ENCODE results near the gene FOXN3. TPM values are rescaled to one million over a fixed set of nuclear protein-coding genes. Genes with fewer than 3 reads are reported as not detected.

FOXN3 gene
- polyA plus RNA-seq, 1 of the 3 experiments (the other 2 are of a cell fraction) = 9.8 TPM

DNA sequence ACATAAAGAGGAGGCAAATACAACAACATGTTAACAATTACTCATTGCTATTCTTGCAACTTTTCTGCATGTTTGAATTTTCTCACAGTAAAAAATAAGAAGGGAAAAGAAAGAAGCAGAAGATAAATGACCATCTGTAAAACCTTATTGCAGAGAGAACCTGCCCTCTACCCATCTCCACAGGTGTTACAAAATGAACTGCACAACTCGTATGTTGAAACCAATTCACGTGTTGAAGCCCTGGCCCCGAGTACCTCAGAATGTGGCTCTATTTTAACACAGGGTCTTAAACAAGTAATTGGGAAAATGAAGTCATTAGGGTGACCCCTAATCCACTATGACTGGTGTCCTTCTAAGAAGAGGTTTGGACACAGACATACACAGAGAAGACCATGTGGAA lies 39.5 kb downstream of the FOXN3 start:
- no peak overlapping the region for H3K4me3 ChIP-seq (ENCODE audit: low read depth in 2 of 2, low read length in 1 of 2)
- H4K20me1 ChIP-seq (ENCODE audit: insufficient read depth) = no peaks in the 10 kb centered on the region
- H3K79me2 ChIP-seq (ENCODE audit: insufficient read depth) = peaks cover 15% of the 10 kb centered on the region
- no peaks in the 10 kb centered on the region for H3K27me3 ChIP-seq (ENCODE audit: insufficient read depth)
- H3K9ac ChIP-seq = no peak overlapping the region
- no peak overlapping the region for H3K27ac ChIP-seq (ENCODE audit: low read depth in 2 of 2, low read length in 1 of 2)
- peaks cover 0 to 5% of the 10 kb centered on the region in 2 experiments; a peak in 1 of 4 replicates for H3K4me1 ChIP-seq (ENCODE audit: control insufficient read depth in 1 of 2, insufficient read depth in 2 of 2, low read depth in 1 of 2, low read length in 1 of 2)
- DNase-seq = no peak
- H3K9me2 ChIP-seq = no peaks in the 10 kb centered on the region
- H3F3A ChIP-seq (replicated peaks; ENCODE audit: insufficient read depth) = no peaks in the 10 kb centered on the region
- H3K36me3 ChIP-seq (replicated peaks in 1 of 2; ENCODE audit: control insufficient read depth in 1 of 2, insufficient read depth in 2 of 2, low read length in 1 of 2) = peaks cover 0 to 4% of the 10 kb centered on the region in 2 experiments
- no peaks in the 10 kb centered on the region for H3K9me3 ChIP-seq
- H2AFZ ChIP-seq (ENCODE audit: low read depth) = no peak overlapping the region
- TF ChIP-seq, protein P1, sequence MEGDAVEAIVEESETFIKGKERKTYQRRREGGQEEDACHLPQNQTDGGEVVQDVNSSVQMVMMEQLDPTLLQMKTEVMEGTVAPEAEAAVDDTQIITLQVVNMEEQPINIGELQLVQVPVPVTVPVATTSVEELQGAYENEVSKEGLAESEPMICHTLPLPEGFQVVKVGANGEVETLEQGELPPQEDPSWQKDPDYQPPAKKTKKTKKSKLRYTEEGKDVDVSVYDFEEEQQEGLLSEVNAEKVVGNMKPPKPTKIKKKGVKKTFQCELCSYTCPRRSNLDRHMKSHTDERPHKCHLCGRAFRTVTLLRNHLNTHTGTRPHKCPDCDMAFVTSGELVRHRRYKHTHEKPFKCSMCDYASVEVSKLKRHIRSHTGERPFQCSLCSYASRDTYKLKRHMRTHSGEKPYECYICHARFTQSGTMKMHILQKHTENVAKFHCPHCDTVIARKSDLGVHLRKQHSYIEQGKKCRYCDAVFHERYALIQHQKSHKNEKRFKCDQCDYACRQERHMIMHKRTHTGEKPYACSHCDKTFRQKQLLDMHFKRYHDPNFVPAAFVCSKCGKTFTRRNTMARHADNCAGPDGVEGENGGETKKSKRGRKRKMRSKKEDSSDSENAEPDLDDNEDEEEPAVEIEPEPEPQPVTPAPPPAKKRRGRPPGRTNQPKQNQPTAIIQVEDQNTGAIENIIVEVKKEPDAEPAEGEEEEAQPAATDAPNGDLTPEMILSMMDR (IDR thresholded peaks at IDR 0.05) = no peak
- TF ChIP-seq, protein P2, sequence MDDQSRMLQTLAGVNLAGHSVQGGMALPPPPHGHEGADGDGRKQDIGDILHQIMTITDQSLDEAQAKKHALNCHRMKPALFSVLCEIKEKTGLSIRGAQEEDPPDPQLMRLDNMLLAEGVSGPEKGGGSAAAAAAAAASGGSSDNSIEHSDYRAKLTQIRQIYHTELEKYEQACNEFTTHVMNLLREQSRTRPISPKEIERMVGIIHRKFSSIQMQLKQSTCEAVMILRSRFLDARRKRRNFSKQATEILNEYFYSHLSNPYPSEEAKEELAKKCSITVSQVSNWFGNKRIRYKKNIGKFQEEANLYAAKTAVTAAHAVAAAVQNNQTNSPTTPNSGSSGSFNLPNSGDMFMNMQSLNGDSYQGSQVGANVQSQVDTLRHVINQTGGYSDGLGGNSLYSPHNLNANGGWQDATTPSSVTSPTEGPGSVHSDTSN (IDR thresholded peaks at IDR 0.05) = no peak
- TF ChIP-seq, protein P3, sequence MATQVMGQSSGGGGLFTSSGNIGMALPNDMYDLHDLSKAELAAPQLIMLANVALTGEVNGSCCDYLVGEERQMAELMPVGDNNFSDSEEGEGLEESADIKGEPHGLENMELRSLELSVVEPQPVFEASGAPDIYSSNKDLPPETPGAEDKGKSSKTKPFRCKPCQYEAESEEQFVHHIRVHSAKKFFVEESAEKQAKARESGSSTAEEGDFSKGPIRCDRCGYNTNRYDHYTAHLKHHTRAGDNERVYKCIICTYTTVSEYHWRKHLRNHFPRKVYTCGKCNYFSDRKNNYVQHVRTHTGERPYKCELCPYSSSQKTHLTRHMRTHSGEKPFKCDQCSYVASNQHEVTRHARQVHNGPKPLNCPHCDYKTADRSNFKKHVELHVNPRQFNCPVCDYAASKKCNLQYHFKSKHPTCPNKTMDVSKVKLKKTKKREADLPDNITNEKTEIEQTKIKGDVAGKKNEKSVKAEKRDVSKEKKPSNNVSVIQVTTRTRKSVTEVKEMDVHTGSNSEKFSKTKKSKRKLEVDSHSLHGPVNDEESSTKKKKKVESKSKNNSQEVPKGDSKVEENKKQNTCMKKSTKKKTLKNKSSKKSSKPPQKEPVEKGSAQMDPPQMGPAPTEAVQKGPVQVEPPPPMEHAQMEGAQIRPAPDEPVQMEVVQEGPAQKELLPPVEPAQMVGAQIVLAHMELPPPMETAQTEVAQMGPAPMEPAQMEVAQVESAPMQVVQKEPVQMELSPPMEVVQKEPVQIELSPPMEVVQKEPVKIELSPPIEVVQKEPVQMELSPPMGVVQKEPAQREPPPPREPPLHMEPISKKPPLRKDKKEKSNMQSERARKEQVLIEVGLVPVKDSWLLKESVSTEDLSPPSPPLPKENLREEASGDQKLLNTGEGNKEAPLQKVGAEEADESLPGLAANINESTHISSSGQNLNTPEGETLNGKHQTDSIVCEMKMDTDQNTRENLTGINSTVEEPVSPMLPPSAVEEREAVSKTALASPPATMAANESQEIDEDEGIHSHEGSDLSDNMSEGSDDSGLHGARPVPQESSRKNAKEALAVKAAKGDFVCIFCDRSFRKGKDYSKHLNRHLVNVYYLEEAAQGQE (IDR thresholded peaks at IDR 0.05; ENCODE audit: low read depth, low read length) = no peak
- no peak for TF ChIP-seq GATA2 (CRISPR knock-in tag; IDR thresholded peaks at IDR 0.05)
- no peak for TF ChIP-seq TAF1 (IDR thresholded peaks at IDR 0.05; ENCODE audit: borderline replicate concordance, low read depth, low read length)
- no peak for TF ChIP-seq ELF1 (IDR thresholded peaks at IDR 0.05)
- TF ChIP-seq FOSL2 (IDR thresholded peaks at IDR 0.05; ENCODE audit: borderline replicate concordance, low read depth) = no peak
- no peak for TF ChIP-seq RCOR1 (IDR thresholded peaks at IDR 0.05; ENCODE audit: low read length)
- TF ChIP-seq, protein P4, sequence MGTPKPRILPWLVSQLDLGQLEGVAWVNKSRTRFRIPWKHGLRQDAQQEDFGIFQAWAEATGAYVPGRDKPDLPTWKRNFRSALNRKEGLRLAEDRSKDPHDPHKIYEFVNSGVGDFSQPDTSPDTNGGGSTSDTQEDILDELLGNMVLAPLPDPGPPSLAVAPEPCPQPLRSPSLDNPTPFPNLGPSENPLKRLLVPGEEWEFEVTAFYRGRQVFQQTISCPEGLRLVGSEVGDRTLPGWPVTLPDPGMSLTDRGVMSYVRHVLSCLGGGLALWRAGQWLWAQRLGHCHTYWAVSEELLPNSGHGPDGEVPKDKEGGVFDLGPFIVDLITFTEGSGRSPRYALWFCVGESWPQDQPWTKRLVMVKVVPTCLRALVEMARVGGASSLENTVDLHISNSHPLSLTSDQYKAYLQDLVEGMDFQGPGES (IDR thresholded peaks at IDR 0.05; ENCODE audit: low read depth, low read length) = no peak
- no peak for TF ChIP-seq JUND (IDR thresholded peaks at IDR 0.05)
- no peak for TF ChIP-seq RXRA (IDR thresholded peaks at IDR 0.05; ENCODE audit: borderline replicate concordance, low read depth)
- TF ChIP-seq, protein P5, sequence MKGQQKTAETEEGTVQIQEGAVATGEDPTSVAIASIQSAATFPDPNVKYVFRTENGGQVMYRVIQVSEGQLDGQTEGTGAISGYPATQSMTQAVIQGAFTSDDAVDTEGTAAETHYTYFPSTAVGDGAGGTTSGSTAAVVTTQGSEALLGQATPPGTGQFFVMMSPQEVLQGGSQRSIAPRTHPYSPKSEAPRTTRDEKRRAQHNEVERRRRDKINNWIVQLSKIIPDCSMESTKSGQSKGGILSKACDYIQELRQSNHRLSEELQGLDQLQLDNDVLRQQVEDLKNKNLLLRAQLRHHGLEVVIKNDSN (IDR thresholded peaks at IDR 0.05; ENCODE audit: borderline replicate concordance, low read depth) = no peak
- TF ChIP-seq SIN3A (IDR thresholded peaks at IDR 0.05; ENCODE audit: borderline replicate concordance, low read depth, low read length) = no peak
- no peak for TF ChIP-seq GABPA (IDR thresholded peaks at IDR 0.05; ENCODE audit: low read depth)
- TF ChIP-seq NRF1 (IDR thresholded peaks at IDR 0.05; ENCODE audit: low read depth, low read length) = no peak
- POLR2A ChIA-PET = no interaction called here
- CTCF ChIA-PET = no interaction called here
- WGBS (ENCODE audit: low lambda C conversion rate) = 97% methylated on average over 3 of the region's 3 CpGs
- no peak overlapping the region for H3K4me2 ChIP-seq

Data from SK-N-SH (cell line).